DOHH2 (cell line): ENCODE data around the gene RNASE12.

ENCODE experiments used
- CTCF ChIP-seq: fragments of 200-600 bp; sonication (generic); IDR thresholded peaks from one replicate; pipeline ENCODE4 v1.5.1; 2014; ENCODE audit warnings: antibody characterized with exemption, mild to moderate bottlenecking, low read depth, low read length; ENCODE audit not compliant: poor library complexity, severe bottlenecking
- EZH2phosphoT487 ChIP-seq: fragments of 200-600 bp; sonication (generic); IDR thresholded peaks from 2 replicates; pipeline ENCODE4 v1.6.1; 2017; ENCODE audit warnings: borderline replicate concordance, mild to moderate bottlenecking, antibody characterized with exemption, low read length, moderate library complexity, mixed read lengths

GRCh38 chr14:20580242-20580641 is 10.9 kb downstream of the RNASE12 start:
- TF ChIP-seq CTCF (no peak), EZH2phosphoT487 (no peak)
